C4-2B (cell line): ENCODE results near the gene ANKRD11.

Experiments used
- ZFX ChIP-seq: fragments of 450-650 bp; IDR thresholded peaks from 2 replicates; pipeline ENCODE4 v1.6.1; 2017
- TF ChIP-seq, protein P1 (sequence below): fragments of 450-650 bp; conservative IDR thresholded peaks from 2 replicates; pipeline ENCODE4 v1.5.1; 2017; ENCODE audit warnings: mild to moderate bottlenecking

DNA sequence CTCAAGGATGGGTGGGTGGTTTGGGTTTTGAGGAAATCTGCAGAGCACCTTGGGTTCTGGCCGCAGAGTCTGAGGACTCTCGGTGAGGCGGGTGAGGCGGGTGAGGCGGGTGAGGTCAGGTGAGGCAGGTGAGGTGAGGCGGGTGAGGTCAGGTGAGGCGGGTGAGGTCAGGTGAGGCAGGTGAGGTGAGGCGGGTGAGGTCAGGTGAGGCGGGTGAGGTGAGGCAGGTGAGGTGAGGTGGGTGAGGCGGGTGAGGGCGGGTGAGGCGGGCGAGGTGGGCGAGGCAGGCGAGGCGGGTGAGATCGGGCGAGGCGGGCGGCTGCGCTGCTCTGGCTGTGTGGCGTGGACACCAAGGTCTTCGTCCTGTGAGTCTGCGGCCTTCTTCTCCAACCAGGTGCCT lies 46.0 kb upstream of the ANKRD11 start:
- TF ChIP-seq, protein P1, sequence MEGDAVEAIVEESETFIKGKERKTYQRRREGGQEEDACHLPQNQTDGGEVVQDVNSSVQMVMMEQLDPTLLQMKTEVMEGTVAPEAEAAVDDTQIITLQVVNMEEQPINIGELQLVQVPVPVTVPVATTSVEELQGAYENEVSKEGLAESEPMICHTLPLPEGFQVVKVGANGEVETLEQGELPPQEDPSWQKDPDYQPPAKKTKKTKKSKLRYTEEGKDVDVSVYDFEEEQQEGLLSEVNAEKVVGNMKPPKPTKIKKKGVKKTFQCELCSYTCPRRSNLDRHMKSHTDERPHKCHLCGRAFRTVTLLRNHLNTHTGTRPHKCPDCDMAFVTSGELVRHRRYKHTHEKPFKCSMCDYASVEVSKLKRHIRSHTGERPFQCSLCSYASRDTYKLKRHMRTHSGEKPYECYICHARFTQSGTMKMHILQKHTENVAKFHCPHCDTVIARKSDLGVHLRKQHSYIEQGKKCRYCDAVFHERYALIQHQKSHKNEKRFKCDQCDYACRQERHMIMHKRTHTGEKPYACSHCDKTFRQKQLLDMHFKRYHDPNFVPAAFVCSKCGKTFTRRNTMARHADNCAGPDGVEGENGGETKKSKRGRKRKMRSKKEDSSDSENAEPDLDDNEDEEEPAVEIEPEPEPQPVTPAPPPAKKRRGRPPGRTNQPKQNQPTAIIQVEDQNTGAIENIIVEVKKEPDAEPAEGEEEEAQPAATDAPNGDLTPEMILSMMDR, result no peak
- no peak for TF ChIP-seq ZFX
